DMS53 (cell line): ENCODE data around the gene JAZF1.

Source experiments
- DNase-seq: peaks from one replicate; lab custom pipeline; 2025; lab: John Stamatoyannopoulos, UW

The JAZF1 gene

DNA sequence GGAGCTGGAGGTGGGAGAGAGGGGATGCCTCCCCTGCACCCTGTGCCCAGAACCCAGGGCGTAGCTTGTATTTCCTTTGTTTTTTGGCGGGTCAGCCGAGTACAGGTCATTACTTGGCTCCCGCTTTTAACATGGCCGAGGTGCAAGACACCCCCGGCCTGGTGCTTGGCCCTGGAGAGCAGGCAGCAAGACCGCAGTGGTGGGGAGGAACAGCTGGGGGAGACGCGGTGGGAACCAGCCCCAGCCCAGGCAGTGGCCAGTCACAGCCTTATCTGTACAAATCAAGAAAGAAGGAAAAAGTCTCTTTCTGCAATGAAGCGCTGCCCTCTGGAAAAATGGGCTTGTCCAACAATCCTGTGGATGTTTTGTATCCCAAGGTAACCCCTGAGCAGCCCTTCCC, 341.5 kb downstream of the JAZF1 start:
- DNase-seq, result no peak

DNA sequence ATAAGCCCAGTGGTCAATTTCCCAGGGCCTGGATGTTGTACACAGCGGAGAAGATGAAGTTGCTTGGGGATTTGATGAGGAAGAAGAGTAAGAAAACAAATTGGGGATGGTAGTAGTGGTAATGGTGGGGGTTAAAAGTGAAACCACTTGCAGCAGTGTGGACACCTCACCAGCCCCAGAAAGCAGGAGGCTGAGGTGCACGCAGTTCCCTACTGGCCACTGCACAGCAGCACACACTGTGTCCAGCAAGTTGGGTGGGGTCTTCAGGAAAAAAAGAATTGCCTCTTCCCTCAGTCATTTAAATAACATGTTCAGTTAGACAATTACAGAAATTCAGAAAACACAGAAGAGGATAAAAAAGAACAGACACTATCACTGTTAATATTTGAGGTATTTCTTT, 344.1 kb downstream of the JAZF1 start:
- no peak for DNase-seq

DNA sequence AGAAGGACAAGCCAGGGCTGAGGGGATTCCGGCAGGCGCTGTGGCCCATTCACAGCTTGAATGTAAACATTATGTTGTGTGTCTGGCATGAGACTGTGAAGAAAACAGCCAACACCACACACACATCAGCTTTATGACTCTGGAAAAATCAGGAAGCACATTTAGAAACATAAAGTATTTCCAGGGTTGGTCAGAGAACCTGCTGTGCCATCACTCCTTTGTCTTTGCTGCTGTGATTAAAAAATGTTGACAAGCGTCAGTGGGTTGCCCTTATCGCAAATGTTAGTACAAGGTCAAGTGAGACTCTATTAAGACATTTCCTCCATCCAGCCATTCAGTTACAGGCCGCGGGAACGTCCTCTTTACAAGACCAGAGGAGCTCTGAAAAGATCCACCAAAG, 345.2 kb downstream of the JAZF1 start:
- DNase-seq, result no peak

DNA sequence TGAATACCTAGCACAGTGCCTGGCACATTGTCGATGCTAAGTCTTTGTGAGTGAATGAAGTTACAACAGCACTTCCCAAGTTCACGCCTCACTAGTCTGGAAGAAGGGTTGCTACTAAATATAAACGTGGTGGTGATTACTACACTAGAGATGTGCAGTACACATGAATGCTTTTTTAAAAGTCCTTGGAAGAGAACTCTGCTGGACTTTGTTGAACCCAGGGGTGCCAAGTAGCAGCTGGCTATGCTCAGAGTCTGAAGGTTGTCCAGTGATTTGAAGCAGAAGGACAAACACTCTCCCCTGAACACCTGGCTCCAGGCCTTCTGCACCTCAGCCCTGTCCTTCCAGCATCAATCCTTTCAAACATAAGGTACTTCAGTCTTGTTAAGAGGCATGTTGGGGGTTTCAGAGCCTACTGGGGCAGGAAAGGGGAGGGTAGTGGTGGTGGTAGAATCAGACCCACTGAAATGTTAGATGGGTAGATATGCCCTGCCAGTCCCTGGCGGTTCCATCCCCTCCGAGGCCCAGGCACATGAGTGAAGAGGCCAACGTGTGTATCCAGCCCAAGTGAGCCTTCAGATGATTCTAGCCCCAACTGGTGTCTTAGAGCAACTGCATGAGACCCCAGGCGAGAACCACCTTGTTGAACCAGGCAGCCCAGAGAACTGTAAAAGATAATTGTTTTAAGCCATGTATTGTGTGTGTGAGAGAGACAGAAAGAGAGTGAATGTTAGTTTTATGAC, 346.2 kb downstream of the JAZF1 start:
- DNase-seq, result no peak

DNA sequence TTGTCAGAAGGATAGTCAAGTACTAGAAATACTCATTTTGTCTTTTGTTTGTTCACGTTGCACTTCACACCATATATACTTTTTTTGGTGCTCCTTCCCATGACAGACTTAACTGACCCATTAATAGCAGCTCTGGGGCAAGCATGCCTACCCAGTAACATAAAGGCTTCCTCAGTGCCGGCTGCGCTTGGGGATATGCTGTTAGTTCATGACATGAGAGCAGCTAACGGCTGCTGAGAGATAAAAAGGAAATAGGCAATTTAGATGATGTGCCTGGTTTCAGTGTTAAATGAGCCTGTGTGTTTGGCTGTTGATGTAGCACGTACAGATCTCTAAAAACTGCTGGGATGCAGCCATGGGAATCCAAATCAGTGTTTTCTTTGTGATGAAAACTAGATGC, 354.2 kb downstream of the JAZF1 start:
- DNase-seq, result no peak

DNA sequence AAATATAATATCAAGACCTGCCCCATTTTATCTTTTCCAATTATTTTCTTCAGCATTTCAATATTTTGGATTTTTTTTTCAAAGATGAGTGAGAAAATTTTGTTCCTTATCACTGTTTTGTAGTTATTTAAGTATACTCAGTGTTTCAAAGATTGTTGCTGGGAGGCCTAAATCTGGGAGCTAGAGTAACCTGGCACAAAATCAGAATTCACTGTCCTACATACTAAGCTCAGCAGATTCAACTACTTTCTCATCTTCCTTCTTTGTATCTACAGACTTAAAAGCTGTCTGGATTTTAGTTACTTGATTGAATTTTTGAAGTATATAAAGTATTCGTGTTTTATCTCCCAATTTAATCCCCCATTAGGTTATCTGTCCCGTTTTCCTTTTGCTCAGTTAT, 354.7 kb downstream of the JAZF1 start:
- no peak for DNase-seq

DNA sequence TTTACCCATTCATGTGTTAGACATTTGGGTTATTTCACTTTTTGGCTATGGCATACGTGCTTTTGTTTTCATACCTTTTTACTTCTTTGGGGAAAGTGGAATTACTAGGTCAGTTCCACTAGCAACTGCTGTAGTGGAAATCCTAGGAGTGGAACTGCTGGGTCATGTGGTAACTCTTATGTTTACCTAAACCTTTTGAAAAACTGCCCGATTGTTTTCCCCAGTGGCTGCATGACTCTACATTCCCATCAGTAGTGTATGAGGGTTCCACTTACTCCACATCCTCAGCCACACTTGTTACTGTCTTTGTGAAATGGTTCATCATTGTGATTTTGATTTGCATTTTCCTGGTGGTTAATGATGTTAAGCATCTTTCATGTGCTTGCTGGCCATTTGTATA, 358.4 kb downstream of the JAZF1 start:
- DNase-seq, result no peak

DNA sequence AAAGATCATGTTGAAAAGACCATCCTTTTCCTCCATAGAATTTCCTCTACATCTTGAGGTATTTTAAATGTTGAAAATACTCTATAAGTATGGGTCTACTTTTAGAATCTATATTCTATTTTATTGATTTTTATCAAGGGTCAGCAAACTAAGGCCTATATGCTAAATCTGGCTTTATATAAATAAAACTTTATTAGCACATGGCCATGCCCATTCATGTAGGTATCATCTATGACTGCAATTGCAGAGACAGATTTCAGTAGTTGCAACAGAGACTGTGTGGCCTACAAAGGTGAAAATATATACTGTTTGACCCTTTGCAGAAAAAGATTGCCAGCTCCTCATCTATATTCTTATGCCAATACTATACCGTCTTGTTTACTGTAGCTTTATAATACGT, 367.9 kb downstream of the JAZF1 start:
- no peak for DNase-seq

DNA sequence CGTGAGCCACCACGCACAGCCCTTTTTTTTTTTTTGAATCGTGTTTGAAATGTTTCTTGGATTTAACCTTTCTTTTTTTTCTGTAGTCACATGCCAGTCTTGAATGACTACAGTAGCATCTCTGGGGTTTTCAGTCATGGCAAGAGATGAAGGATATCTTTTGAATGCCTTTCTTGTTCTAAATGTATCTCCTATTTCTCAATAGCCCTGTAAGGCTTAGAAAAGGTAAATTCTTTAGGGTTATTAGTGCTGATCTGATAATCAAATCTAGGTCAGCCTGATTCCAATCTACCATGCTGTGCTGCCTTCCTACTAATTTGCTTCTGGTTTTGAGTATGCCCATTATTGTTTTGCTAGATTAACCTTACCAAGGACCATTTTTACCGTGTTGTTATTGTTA, 370.4 kb downstream of the JAZF1 start:
- DNase-seq, result no peak

DNA sequence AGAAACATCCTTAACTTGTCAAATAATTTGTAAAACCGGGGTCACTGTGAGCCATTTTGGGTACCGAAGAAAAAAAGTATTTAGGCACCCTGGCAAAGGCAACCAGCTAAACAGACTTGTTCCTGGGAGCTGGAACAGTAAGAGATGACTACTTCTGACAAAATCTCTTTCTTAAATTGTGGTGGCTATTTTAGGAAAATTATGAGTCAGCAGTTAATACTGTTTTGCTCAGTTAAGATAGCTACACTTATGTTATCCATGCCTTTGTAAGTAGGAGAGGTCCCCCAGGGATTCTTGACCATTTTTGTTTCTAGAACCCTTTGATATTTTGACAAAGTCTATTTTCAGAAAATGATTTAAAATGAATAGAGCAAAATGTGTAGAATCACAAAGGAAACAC, 372.0 kb downstream of the JAZF1 start:
- DNase-seq, result no peak

DNA sequence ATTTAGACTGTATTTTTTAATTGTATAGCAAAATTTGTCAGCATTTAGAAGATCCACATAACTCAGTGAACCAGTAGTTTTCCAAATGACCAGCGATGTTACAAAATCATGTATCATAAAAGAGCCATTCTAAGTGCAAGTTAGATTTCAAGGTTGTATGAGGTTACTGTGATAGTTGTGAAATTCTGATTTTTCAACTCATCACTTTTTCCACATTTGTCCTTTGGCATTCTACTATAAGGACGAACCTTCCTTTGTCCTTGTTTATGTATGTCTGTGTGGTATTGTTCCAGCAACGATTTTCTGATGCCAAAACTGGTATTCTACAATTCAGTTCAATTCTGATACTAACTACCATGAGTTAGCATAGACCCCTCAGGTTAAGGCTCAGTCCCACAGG, 376.5 kb downstream of the JAZF1 start:
- no peak for DNase-seq

DNA sequence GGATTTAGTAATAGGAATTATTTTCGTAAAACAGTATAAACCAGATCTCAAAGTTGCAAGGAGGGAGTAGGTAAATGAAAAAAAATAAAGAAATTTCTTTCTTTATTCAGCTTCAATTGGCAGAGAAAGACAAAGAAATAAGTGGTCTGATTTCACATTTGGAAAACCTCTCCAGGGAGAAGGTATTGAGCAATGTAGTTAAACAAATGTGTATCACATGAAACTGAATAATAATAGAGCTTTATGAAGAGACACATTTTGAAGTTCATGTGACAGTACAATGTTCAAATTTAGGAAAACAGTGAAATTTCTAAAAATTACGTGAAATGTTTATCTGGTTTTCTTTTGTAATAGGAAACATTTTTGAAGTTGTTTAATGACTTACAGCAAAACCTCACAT, 377.6 kb downstream of the JAZF1 start:
- DNase-seq, result no peak

DNA sequence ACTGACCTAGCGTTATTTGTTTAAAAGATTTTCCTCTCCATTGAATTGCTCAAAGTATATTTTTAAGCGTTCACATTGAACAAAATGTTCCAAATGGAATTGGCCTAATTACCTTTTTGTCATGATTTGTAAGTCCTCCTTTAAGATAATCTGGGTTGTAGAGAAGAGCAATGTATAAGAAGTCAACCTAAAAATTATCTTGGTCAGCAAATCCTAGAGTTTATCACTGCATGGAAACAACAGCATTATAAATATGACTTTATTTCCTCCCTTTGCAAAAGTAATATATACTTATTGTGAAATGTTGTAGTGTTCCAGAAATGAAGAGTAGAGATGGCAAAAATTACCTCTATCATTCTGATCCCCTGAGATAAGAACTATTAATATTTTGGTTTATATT, 381.4 kb downstream of the JAZF1 start:
- no peak for DNase-seq

DNA sequence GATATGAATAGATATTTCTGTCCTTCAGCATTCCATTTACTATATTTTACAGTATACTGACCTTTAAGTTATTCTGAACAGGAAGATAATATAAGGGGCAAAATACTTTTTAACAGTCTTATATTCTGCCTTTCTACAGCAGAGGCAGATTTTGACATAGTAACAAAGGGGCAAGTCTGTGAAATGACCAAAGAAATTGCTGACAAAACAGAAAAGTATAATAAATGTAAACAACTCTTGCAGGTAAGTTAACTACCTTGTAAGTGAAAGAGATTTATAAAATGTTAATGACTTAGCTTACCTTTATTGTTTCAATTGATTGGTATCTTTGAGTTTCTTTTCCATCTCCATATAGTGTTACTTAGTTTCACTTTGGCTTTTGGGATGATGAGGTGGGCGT, 384.6 kb downstream of the JAZF1 start:
- no peak for DNase-seq

DNA sequence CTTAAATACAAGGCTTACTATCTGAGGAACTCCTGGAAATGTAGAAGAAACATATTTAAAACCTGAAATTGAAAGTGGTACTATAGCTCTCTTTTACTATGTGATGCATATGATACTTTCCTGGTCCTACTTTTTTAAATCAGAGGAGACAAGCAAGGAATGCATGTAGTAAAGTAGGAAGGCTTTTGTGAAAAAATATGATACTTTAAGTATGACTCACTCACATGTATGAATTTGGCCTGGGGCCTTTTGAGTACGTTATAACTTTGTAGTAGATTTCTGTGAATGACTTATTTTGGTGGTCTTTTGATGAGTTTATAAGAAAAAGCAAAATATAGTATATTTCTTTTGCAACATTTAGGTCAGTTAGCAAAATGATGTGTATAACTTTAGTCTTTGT, 386.8 kb downstream of the JAZF1 start:
- no peak for DNase-seq

DNA sequence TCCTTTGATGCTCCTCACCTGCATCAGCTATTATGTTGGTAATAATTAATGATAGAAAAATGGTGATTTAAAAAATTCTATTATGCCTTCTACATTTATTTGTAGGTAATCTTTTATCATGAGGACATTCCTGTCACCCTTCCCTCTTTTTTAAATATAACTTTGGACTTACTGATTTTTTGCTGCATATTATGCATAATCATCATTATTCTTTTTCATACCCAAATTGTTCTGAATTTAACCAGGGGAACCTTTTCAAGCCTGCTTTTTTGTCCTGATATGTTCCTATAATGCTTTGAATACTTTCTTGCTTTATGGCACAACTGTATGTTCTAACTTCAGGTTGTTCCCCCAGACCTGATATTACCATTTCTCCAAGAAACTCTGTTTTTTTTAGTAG, 392.2 kb downstream of the JAZF1 start:
- DNase-seq, result no peak

DNA sequence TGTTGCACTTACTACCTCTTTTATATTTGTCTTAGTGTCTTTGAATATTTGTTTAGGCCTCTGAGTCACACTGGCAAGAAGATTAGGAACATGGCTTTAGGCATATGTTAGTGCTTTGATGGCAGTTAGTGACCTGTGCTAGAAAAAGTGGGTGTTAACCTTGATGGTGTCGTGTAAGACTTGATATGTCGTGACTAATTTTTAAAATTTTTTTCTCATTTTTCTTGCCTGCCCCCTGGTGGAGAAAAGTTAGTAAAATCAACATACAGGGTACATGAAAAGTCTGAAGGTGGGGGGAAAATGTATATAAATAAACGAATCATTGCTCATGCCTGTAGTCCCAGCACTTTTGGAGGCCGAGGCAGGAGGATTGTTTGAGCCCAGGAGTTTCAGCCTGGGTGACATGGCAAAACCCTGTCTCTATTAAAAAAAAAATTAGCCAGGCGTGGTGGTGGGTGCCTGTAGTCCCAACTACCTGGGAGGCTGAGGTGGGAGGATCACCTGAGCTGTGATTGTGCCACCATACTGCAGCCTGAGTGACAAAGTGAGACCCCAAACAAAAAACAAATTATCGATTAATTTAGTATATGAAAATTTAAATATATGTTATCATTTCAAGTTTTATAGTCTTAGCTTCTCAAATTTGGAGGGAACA, 396.1 kb downstream of the JAZF1 start:
- peak; percentile 87 for DNase-seq

DNA sequence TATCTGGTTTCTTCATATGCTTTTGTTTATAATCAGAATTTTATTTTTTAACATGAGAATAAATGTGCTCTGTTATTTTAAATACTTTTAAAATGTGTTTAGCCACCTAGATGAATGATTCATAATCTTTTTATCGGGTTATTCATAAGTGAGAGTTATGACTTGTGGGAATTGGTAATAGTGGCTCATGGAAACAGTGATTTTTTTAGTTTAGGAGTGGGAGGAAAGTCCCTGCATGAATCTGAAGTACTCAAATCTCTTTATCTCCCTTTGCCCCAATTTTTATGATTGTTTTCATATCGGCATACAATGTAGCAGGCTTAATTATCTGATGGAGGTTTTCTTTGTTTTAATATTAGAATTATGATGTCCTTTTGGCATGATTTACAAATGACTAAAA, 397.7 kb downstream of the JAZF1 start:
- no peak for DNase-seq

DNA sequence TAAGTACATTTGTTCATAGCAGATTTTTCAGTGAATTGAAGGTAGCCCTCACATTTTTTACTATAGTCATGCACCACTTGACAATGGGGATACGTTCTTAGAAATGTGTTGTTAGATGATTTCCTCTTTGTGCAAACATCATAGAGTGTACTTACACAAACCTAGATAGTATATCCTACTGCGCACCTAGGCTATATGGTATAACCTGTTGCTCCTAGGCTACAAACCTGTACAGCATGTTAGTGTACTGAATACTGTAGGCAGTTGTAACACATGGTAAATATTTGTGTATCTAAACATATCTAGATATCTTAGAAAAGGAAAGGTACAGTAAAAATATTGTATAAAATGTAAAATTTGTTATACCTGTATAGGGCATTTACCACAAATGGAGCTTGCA, 399.4 kb downstream of the JAZF1 start:
- DNase-seq, result no peak
